ENCODE results near the gene GPS2. TPM values are rescaled to one million over a fixed set of nuclear protein-coding genes. Genes with fewer than 3 reads are reported as not detected.

GPS2 gene
- 98.7 and 119 TPM in 2 replicates for total RNA-seq (2014; rRNA removed)
- polyA plus RNA-seq (2012), result 90.5 TPM

GRCh38 chr17:7314719-7315569 lies at the start of gene GPS2:
Gene GPS2, minus strand, starts transcription at chr17:7315360. Its CDS starts 308 bp downstream, at chr17:7315052.
- peak; percentile 78 for DNase-seq (ENCODE audit: low read depth)

GRCh38 chr17:7363311-7363710 lies 48.2 kb upstream of the GPS2 start:
- DNase-seq (ENCODE audit: low read depth), result no peak

GRCh38 chr17:7361906-7362305 lies 46.7 kb upstream of the GPS2 start:
- DNase-seq (ENCODE audit: low read depth), result no peak

- no peak for DNase-seq (ENCODE audit: low read depth)
Observed at GRCh38 chr17:7357381-7357780, 42.2 kb upstream of the GPS2 start.

GRCh38 chr17:7356756-7357155 lies 41.6 kb upstream of the GPS2 start:
- no peak for DNase-seq (ENCODE audit: low read depth)

GRCh38 chr17:7356072-7356549 lies 41.0 kb upstream of the GPS2 start:
- DNase-seq (ENCODE audit: low read depth), result peak; percentile 51

- DNase-seq (ENCODE audit: low read depth), result no peak
Observed at GRCh38 chr17:7355573-7355972, 40.4 kb upstream of the GPS2 start.

- DNase-seq (ENCODE audit: low read depth), result no peak
Observed at GRCh38 chr17:7355053-7355452, 39.9 kb upstream of the GPS2 start, which contains the start of gene TMEM95. Gene TMEM95, plus strand, starts transcription at chr17:7355156. Its CDS starts 49 bp downstream, at chr17:7355205.

- peak; percentile 35 for DNase-seq (ENCODE audit: low read depth)
Observed at GRCh38 chr17:7354262-7354843, 39.2 kb upstream of the GPS2 start.

GRCh38 chr17:7352910-7353635 lies 37.9 kb upstream of the GPS2 start:
- no peak for DNase-seq (ENCODE audit: low read depth)

GRCh38 chr17:7352503-7352889 lies 37.3 kb upstream of the GPS2 start:
- no peak for DNase-seq (ENCODE audit: low read depth)

- peak; percentile 88 for DNase-seq (ENCODE audit: low read depth)
Observed at GRCh38 chr17:7351665-7352502, 36.7 kb upstream of the GPS2 start, which contains the start of gene KCTD11. Gene KCTD11, plus strand, starts transcription at chr17:7352162.

GRCh38 chr17:7348478-7349242 lies 33.5 kb upstream of the GPS2 start:
- DNase-seq (ENCODE audit: low read depth), result no peak

- no peak for DNase-seq (ENCODE audit: low read depth)
Observed at GRCh38 chr17:7347630-7348477, 32.7 kb upstream of the GPS2 start.

- no peak for DNase-seq (ENCODE audit: low read depth)
Observed at GRCh38 chr17:7346761-7347614, 31.8 kb upstream of the GPS2 start.

- no peak for DNase-seq (ENCODE audit: low read depth)
Observed at GRCh38 chr17:7343250-7343649, 28.1 kb upstream of the GPS2 start.

GRCh38 chr17:7341842-7342241 lies 26.7 kb upstream of the GPS2 start:
- DNase-seq (ENCODE audit: low read depth), result no peak

GRCh38 chr17:7340179-7340578 lies 25.0 kb upstream of the GPS2 start:
- peak; percentile 85 for DNase-seq (ENCODE audit: low read depth)

Data from LHCN-M2 (cell line).